Stimulated activated CD4-positive, alpha-beta T cell treated with anti-CD3 and anti-CD28 coated beads, TNF-alpha, amount 100 ng/mL, for 24 hours (primary cell): ENCODE measurements around the gene GMEB2.

ENCODE experiments used
- DNase-seq, 3 experiments: peaks; one replicate each; pipeline ENCODE4 v3.0.0-alpha.2; 2020; ENCODE audit warnings: low read depth in 3 of 3

GMEB2 gene

GRCh38 chr20:63545814-63546213, 81.1 kb downstream of the GMEB2 start:
- DNase-seq = no peak

GRCh38 chr20:63544958-63545516, 81.9 kb downstream of the GMEB2 start:
- DNase-seq = no peak

DNA sequence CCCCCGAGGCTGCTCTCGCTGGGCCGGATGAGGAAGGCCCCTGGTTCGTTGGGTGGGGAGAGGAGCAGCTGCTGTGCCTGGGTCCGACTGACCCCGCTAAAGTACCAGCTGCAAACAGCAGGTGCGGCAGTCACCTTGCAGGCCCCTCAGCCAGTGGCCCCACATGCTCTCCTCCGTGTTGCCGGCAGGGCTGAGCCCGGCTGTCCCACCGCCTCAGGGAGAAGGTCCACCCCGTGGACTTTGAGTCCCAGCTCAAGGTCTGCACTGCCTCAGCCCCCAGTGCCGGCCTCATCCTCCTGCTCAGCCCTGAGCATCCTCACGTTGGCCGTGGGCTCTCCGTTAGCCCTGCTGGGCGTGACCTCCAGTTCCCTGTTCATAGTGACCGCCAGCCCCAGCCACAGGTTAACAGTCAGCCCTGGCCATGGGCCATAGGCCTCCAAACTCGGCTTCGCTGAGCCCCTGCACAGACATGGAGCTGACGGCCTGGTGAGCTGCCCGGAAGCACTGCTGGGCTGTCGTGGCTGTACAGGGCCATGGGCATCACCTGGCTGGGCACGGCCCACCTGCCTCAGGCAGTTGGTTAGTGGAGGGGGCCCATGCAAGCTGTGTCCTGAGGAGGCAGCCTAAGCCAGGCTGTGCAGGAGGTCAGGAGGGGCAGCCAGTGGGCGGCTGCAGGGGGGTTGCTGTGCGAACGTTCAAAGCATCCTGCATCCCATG, 82.5 kb downstream of the GMEB2 start:
- no peak for DNase-seq

GRCh38 chr20:63543733-63544132, 83.2 kb downstream of the GMEB2 start:
- no peak for DNase-seq

DNA sequence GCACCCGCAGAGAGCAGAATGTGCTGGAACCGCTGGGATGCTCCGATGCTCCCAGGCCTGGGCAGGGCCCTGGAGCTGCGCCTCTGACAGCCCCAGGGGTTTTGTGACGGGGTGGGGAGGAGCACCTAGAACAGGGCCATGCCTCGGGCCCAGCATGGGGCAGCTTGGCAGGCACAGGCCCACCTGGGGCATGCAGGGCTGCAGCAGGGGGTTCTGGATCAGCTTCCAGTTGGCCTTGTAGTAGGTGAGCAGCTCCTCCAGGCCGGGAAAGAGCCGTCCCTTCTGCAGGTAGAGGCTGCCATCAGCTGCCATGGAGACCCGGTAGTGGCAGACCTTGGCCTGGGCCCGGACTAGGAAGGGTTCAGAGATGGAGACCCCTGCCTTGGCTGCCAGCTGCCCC, 83.8 kb downstream of the GMEB2 start:
- no peak for DNase-seq

DNA sequence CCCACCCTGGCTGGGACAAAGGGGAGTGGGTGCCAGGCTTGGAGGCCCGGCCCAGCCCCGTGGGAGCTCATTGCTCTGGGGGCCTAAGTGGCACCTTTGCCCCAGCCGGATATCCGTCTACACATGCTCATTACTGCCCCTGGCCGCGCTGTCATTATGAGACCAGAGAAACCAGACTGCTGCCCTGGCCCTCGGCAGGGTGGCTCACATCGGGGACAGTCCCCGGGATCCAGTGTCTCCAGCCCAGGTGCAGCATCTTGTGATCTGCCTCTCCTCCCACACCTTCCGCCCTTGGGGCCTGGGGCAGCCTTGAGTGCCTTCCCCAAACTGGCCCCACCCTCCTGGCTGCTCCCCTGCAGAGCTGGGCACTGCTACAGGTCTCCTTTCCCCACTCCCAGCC, 84.2 kb downstream of the GMEB2 start:
- no peak for DNase-seq

- DNase-seq = no peak
Observed at GRCh38 chr20:63542031-63542559, 84.8 kb downstream of the GMEB2 start.

DNA sequence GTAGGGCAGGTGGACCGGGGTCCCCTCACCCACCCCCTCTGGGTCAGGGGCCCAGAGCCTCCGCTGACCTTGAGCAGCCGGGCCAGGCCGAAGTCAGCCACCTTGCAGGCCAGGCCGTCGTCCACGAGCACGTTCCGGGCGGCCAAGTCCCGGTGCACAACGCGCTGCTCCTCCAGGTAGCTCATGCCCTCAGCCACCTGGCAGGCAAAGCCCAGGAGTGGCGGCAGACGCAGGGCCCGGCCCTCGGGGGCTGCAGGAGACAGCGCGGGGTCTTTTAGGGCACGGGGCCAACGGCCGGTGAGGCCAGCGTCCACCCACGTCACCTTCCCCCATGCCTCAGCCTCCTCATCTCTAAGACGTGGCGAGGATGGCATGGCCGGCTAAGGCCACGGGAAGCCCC, 85.5 kb downstream of the GMEB2 start:
- no peak for DNase-seq

- no peak for DNase-seq
Observed at GRCh38 chr20:63540417-63541186, 86.3 kb downstream of the GMEB2 start.

GRCh38 chr20:63539441-63540370, 87.2 kb downstream of the GMEB2 start:
- DNase-seq = no peak

GRCh38 chr20:63539092-63539430, 87.8 kb downstream of the GMEB2 start:
- DNase-seq = no peak

- DNase-seq = no peak
Observed at GRCh38 chr20:63538204-63539091, 88.5 kb downstream of the GMEB2 start.
